VCaP (cell line): ENCODE results near the gene TFPI.

Source experiments
- H3K27ac ChIP-seq: fragments of 450-650 bp; 2 replicates; pipeline ENCODE4 v1.5.1; 2017
- CTCF ChIP-seq: fragments of 450-650 bp; conservative IDR thresholded peaks from 2 replicates; pipeline ENCODE4 v1.5.1; 2017; ENCODE audit warnings: mild to moderate bottlenecking, moderate library complexity

The TFPI gene

GRCh38 chr2:187470698-187471097, 83.5 kb downstream of the TFPI start:
- H3K27ac ChIP-seq = no peak overlapping the region
- TF ChIP-seq CTCF = no peak

GRCh38 chr2:187469538-187469937, 84.7 kb downstream of the TFPI start:
- no peak for TF ChIP-seq CTCF
- no peak overlapping the region for H3K27ac ChIP-seq

GRCh38 chr2:187468262-187468661, 86.0 kb downstream of the TFPI start:
- no peak for TF ChIP-seq CTCF

GRCh38 chr2:187466129-187466792, 88.0 kb downstream of the TFPI start:
- TF ChIP-seq CTCF = no peak
- H3K27ac ChIP-seq = no peak overlapping the region

More at GRCh38 chr2:187468262-187468661, 86.0 kb downstream of the TFPI start:
- no peak overlapping the region for H3K27ac ChIP-seq

GRCh38 chr2:187462839-187463238, 91.4 kb downstream of the TFPI start:
- no peak overlapping the region for H3K27ac ChIP-seq
- no peak for TF ChIP-seq CTCF

- H3K27ac ChIP-seq = no peak overlapping the region
- TF ChIP-seq CTCF = no peak
Observed at GRCh38 chr2:187461294-187462261, 92.7 kb downstream of the TFPI start.

- H3K27ac ChIP-seq = no peak overlapping the region
- no peak for TF ChIP-seq CTCF
Observed at GRCh38 chr2:187459256-187459655, 95.0 kb downstream of the TFPI start.
